WERI-Rb-1 (cell line): Measurements from ENCODE around the gene PPP4R1.
"Not testable (repeated sequence)": the region's sequence is repeated elsewhere in the genome, so short reads cannot be mapped to it uniquely, and the experiment has no call there.

ENCODE experiments used
- DNase-seq: peaks from one replicate; pipeline ENCODE4 v3.0.0-alpha.2; 2020
- H3K27ac ChIP-seq: fragments of 250-450 bp; sonication (Bioruptor Pico); 2 replicates; pipeline ENCODE4 v1.5.1; 2020; ENCODE audit warnings: mild to moderate bottlenecking, moderate library complexity
- H3K27me3 ChIP-seq: fragments of 250-450 bp; sonication (Bioruptor Pico); 2 replicates; pipeline ENCODE4 v1.5.1; 2021; ENCODE audit warnings: mild to moderate bottlenecking, low read depth, moderate library complexity; ENCODE audit not compliant: insufficient read depth, severe bottlenecking
- H3K36me3 ChIP-seq: fragments of 250-450 bp; sonication (Bioruptor Pico); 2 replicates; pipeline ENCODE4 v1.5.1; 2020; ENCODE audit warnings: mild to moderate bottlenecking, moderate library complexity
- H3K4me3 ChIP-seq: 2 replicates; pipeline ENCODE4 v1.5.1; 2011; ENCODE audit warnings: low read depth, mild to moderate bottlenecking, control low read depth, low read length
- H3K9me3 ChIP-seq: fragments of 250-450 bp; sonication (Bioruptor Pico); 2 replicates; pipeline ENCODE4 v1.5.1; 2021; ENCODE audit warnings: mild to moderate bottlenecking, moderate library complexity; ENCODE audit not compliant: severe bottlenecking
- CTCF ChIP-seq: IDR thresholded peaks from 2 replicates; pipeline ENCODE4 v1.5.1; 2011; ENCODE audit warnings: low read depth, mild to moderate bottlenecking, control low read depth, inconsistent platforms, low read length

PPP4R1 gene

GRCh38 chr18:9608298-9608697 is 6.1 kb downstream of the PPP4R1 start:
- DNase-seq: no peak
- Histone ChIP-seq H3K4me3 (no peak overlapping the region), H3K27ac (no peak overlapping the region), H3K36me3 (peaks cover 13% of the 10 kb centered on the region), H3K27me3 (no peaks in the 10 kb centered on the region), H3K9me3 (no peaks in the 10 kb centered on the region)
- TF ChIP-seq CTCF: no peak

- not testable (repeated sequence) for H3K9me3 ChIP-seq, DNase-seq, H3K27me3 ChIP-seq, H3K27ac ChIP-seq, H3K4me3 ChIP-seq
- H3K36me3 ChIP-seq: peaks cover 13% of the 10 kb centered on the region
These were observed 7.2 kb downstream of the PPP4R1 start for GRCh38 chr18:9607111-9607510.

DNA sequence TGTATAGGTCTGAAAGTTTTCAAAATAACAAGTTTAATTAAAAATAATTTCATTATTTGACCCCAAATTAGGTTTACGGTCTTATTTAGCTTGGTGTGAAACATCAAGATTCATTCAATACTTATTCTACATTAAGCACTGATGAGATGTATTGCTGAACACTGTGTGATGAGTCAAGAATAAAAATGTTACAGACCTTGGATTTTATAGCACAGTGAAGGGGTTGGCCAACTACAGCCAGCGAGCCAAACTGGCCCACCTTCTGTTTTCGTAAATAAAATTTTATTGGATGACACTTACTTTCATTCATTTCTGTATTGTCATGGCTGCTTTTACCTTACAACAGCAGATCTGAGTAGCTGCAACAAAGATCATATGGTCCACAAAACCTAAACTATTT is 8.3 kb downstream of the PPP4R1 start:
- DNase-seq: no peak
- H3K27me3 ChIP-seq: no peaks in the 10 kb centered on the region
- H3K9me3 ChIP-seq: no peaks in the 10 kb centered on the region
- peaks cover 6% of the 10 kb centered on the region for H3K36me3 ChIP-seq
- no peak overlapping the region for H3K4me3 ChIP-seq
- H3K27ac ChIP-seq: no peak overlapping the region
- no peak for TF ChIP-seq CTCF

DNA sequence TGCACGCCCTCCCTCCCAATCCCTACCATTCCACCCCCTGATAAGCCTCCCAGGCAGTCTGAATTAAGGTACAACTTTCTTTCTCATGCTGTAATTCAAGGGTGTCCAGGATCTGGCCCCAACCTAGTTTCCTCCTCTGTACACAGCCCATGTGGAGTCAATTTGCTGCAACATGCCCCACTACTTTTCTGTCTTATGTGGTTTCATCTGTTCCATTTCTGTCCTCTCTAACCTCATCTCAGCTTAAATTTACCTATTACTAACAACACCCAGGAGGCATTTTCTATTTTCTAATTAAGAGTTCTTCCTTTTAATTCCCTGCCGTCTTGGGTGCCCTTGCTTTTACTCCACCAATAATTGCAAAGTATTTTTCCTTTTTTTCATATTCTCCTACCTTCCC is 10.0 kb downstream of the PPP4R1 start:
- no peaks in the 10 kb centered on the region for H3K9me3 ChIP-seq
- no peak for DNase-seq
- no peak for TF ChIP-seq CTCF
- no peak overlapping the region for H3K4me3 ChIP-seq
- no peak overlapping the region for H3K27ac ChIP-seq
- H3K36me3 ChIP-seq: no peaks in the 10 kb centered on the region
- no peaks in the 10 kb centered on the region for H3K27me3 ChIP-seq

- no peak for DNase-seq
- no peaks in the 10 kb centered on the region for H3K27me3 ChIP-seq
- no peak for TF ChIP-seq CTCF
These were observed 15.0 kb downstream of the PPP4R1 start for GRCh38 chr18:9599328-9599727.

DNA sequence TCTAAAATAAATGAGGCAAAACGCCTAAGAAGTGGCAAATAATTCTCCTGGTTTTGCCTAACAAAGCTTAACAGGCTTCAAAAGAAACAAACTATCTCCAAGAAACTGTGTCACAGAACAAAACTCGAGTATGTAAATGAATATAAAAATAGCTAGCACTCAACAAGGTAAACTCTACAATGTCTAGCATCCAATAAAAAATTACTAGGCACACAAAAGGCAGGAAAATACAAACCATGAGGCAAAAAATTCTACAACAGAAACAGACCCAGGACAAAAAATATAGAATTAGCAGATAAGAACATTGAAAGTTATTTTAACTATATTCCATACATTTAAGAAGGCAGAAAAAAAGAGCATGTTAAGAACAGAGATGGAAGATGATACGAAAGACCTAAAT is 16.8 kb downstream of the PPP4R1 start:
- Histone ChIP-seq H3K9me3 (no peaks in the 10 kb centered on the region), H3K4me3 (no peak overlapping the region), H3K36me3 (peaks cover 13% of the 10 kb centered on the region), H3K27ac (no peak overlapping the region), H3K27me3 (no peaks in the 10 kb centered on the region)
- DNase-seq: no peak
- TF ChIP-seq CTCF: no peak

More at GRCh38 chr18:9599328-9599727, 15.0 kb downstream of the PPP4R1 start:
- H3K4me3 ChIP-seq: no peak overlapping the region
- H3K27ac ChIP-seq: no peak overlapping the region
- H3K36me3 ChIP-seq: 0 out of 2 replicates have a peak, but pooled peaks cover 2% of the 10 kb centered on the region
- H3K9me3 ChIP-seq: no peaks in the 10 kb centered on the region
